ENCODE results near the gene ANKRD33B.

DNA sequence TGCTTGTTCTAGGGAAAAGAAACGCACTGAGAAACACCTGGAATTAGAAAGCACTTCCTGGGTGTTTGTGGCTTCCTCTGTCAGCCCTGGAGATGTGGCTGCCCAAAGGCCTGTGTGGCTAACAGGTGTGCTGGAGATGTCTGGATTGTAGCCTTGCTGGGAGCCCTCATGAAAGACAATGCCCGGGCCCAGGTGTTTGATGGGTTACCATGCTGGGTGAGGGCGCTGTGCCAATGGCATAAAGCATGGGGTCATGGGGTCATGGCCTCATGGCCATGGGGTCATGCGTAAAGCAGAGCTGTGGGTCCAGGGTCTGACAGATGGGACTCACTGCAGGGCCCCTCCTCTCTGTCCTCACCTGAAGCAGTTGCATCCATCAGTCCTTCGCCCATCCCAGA is 21.6 kb downstream of the ANKRD33B start:
- TF ChIP-seq, protein P1, sequence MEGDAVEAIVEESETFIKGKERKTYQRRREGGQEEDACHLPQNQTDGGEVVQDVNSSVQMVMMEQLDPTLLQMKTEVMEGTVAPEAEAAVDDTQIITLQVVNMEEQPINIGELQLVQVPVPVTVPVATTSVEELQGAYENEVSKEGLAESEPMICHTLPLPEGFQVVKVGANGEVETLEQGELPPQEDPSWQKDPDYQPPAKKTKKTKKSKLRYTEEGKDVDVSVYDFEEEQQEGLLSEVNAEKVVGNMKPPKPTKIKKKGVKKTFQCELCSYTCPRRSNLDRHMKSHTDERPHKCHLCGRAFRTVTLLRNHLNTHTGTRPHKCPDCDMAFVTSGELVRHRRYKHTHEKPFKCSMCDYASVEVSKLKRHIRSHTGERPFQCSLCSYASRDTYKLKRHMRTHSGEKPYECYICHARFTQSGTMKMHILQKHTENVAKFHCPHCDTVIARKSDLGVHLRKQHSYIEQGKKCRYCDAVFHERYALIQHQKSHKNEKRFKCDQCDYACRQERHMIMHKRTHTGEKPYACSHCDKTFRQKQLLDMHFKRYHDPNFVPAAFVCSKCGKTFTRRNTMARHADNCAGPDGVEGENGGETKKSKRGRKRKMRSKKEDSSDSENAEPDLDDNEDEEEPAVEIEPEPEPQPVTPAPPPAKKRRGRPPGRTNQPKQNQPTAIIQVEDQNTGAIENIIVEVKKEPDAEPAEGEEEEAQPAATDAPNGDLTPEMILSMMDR (IDR thresholded peaks at IDR 0.05) = no peak
- TF ChIP-seq POLR2AphosphoS5 (IDR thresholded peaks at IDR 0.05) (no peak), POLR2A (IDR thresholded peaks at IDR 0.05) (no peak)

All from breast epithelium (tissue), 3 donors.